Hematopoietic multipotent progenitor cell treated with erythropoietin and hydrocortisone succinate and interleukin-3 and kit ligand, for 15 days (in vitro differentiated cells): ENCODE results near the gene MRTFB.
"Not testable (repeated sequence)": the region's sequence is repeated elsewhere in the genome, so short reads cannot be mapped to it uniquely, and the experiment has no call there.

Experiments
- DNase-seq: peaks from one replicate; pipeline ENCODE4 v3.0.0-alpha.2; 2015; ENCODE audit warnings: low spot score

The MRTFB gene

GRCh38 chr16:14070877-14071575 is at the start of gene MRTFB:
Gene MRTFB, plus strand, starts transcription at chr16:14071319. Its CDS starts 69,288 bp downstream, at chr16:14140607.
- peak; percentile 64 for DNase-seq

DNA sequence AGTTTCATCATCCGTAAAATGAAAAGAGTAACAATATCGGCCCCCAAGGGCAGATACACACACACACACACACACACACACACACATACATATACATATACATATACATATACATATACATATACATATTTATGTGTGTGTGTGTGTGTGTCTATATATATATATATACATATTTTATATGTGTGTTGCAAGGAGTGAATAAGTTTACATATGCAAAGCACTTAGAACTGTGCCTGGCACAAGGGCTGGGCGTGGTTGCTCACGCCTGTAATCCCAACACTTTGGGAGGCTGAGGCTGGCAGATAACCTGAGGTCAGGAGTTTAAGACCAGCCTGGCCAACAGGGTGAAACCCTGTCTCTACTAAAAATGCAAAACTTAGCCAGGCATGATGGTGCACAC is 47.6 kb upstream of the MRTFB start:
- not testable (repeated sequence) for DNase-seq

DNA sequence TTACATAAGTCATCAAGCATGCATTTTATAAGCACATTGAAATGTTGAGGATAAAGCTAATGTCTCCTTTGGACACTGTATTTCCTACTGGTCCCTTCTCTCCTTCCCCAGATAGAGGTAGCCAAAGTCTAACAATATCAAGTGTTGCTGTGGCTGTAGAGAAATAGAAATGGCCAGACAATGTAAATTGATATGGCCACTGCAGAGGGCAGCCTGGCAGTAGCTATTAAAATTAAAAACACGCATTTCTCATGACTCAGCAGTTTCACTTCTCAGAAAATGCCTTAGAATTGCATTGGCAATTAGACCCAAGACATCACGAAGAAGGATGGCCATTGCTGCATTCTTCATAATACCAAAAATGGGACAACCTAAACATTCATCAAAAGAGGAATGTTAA is 46.8 kb upstream of the MRTFB start:
- DNase-seq, result no peak

GRCh38 chr16:14026572-14027285 is 44.4 kb upstream of the MRTFB start:
- DNase-seq, result no peak

- DNase-seq, result no peak
These were observed 42.9 kb upstream of the MRTFB start for GRCh38 chr16:14028202-14028601.

- no peak for DNase-seq
These were observed 41.5 kb upstream of the MRTFB start for GRCh38 chr16:14029658-14030057.

DNA sequence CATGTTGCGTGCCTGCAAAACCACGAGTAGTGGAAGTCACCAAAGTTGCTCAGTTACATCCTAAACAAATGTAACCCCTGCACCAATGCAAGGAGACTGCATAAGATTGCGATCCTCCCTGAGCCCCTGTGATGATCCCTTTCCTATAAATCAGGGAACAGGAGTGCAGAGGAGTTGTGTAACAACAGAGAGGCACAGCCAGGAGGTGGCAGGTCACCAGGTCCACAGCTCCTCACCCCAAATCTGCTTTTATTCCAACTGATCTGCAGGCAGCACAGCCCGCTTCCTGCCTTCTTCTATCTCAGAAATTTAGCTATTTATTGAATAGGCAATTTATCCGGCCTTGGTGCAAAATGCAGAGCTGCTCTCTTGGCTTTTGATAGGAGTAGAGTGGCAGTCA is 36.0 kb upstream of the MRTFB start:
- DNase-seq, result no peak

- DNase-seq, result no peak
These were observed 34.2 kb upstream of the MRTFB start for GRCh38 chr16:14036889-14037288.

DNA sequence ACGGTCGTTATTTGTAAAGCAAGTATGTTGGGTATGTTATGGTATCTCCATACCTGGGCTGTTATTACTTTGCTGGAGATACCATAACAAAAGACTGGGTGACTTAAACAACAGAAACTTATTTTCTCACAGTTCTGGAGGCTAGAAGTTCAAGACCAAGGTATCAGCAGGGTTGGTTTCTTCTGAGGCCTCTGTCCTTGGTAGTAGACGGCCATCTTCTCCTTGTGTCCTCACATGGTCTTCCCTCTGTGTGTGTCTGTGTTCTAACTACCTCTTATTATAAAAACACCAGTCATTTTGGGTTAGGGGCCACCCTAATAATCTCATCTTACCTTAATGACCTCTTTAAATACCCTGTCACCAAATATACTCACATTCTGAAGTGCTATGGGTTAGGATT is 33.2 kb upstream of the MRTFB start:
- DNase-seq, result no peak

DNA sequence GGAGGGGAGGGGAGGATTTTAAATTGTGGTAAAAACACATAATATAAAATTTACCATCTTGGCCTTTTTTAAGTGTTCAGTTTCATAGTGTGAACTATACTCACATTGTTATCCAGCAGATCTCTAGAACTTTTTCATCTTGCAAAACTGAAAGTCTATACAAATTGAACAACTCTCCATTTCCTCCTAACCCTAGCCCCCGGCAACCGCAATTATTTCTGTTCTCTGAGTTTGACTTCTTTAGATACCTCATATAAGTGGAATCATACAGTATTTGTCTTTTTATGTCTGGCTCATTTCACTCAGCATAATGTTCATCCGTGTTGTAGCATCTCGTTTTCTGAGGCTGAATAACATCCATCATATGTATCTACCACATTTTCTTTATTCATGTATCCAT is 30.0 kb upstream of the MRTFB start:
- no peak for DNase-seq

DNA sequence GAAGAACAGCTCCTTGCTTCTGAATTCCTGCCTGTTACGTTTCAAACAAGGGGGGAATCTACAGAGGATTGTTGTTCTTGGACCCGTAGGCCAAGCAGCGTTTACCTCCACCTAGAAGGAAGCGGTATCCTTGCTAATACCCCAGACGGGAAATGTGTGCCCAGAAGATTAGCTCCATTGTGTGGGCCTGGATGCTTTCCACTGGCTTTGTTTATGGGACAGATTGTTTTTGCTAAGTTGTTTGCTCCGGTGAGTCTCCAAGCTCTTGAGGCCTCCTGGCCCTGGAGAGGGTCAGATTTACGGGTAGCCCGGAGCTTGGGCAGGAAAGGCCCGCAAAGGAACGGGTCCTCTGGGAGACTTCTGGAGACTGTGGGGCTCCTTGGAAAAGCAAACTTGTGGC is 28.4 kb upstream of the MRTFB start:
- no peak for DNase-seq

DNA sequence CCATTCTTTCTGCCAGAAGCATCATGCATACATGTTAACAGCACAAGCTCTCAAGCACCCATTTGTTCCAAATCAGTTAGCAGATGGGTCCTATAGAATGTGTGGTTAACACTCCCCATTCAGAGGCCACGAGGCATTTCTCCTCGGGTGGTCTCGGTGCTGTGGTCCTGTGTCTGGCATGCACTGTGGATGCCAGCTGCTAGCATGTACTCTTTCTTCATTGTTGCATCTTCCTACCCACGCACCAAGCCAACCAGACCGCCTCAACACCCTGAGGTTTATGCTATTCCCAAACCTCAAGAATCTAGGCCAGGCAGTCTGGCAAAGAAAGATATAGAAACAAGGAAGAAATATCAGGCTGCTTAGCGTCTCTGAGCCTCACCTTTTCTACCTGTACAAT is 27.8 kb upstream of the MRTFB start:
- DNase-seq, result no peak

DNA sequence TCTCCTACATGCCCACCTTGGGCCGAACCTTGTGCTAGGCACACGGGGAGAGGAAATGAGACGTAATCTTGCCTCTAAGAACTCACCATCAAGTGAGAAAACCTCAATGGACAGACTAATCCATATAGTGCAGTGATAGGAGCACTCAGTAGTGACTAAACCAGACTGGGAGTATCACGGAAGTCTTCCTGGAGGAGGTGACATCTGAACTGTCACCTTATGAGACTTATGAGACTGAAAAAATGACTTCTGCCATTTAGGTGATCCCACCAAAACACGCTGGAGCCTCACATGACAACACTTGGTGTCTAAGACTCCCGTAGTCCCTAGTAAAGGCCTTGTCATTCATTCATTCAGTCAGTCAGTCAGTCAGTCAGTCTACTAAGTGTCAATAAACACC is 27.3 kb upstream of the MRTFB start:
- no peak for DNase-seq

DNA sequence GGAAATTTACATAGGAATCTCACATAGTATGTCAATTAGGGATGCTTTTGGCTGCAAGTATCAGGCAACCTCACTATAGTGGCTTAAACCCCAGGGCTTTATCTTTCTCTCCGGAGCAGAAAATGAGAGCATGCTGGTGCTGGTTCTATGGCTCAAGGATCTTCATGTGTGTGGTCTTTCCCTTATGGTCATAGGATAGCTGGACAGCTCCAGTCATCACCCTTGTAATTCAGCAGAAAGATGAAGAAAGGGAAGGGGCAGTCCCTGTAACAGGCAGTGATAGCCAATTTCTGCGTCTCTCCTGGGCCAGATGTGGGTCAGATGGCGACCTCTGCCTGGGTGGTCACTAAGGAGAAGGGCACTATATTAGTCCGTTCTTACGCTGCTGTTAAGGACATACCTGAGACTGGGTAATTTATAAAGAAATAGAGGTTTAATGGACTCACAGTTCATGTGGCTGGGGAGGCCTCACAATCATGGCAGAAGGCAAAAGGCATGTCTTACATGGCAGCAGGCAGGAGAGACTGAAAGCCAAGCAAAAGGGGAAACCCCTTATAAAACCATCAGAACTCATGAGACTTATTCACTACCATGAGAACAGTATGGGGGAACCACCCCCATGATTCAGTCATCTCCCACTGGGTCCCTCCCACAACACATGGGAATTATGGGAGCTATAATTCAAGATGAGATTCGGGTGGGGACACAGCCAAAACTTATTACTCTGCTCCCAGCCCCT is 23.8 kb upstream of the MRTFB start:
- not testable (repeated sequence) for DNase-seq

- DNase-seq, result no peak
These were observed 20.7 kb upstream of the MRTFB start for GRCh38 chr16:14050291-14051027.

DNA sequence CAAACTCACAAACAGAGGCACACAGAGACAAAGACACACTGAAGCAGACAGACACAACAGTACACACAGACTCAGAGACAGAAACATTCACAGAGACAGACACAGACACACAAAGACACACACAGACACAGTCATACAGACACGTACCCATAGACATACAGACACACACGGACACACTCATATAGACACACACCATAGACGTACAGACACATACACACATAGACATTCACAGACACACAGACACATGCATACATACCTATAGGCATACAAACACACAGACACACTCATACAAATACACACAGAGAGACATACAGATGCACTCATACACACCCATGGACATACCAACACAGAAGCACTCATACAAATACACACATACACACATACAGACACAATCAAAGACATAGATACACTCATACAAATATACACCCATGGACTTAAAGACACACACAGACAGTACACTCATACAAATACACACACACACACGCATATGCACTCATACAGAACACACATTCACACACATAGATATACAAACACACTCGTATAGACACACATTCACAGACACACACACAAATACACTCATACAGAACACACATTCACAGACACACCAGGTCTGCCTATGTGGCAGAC is 19.9 kb upstream of the MRTFB start:
- DNase-seq, result no peak

GRCh38 chr16:14056970-14057369 is 14.1 kb upstream of the MRTFB start:
- DNase-seq, result no peak

DNA sequence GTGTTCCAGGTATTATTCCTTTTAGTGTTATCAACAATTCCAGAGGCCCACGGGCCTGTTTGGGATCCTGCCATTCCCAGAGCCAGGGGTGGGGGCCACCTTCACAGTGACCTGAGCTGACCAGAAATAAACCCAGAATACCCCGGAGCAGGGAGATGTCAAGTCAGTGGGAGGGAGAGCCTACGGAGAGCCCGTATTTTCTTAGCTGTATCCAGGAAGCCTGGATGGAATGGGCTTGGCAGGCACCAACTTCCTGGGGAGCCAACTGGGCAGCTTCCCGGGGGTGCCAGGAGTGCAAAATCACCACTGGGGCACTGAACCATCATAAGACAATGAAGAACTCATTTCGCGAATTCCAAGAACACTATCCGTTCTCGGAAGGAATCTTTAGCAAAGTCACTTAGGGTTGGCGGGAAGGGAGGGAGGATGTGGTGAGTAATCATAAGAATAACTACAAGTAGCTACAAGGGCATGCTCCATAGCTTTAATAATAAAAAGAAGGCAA is 13.2 kb upstream of the MRTFB start:
- no peak for DNase-seq

GRCh38 chr16:14061732-14062259 is 9.3 kb upstream of the MRTFB start:
- no peak for DNase-seq

DNA sequence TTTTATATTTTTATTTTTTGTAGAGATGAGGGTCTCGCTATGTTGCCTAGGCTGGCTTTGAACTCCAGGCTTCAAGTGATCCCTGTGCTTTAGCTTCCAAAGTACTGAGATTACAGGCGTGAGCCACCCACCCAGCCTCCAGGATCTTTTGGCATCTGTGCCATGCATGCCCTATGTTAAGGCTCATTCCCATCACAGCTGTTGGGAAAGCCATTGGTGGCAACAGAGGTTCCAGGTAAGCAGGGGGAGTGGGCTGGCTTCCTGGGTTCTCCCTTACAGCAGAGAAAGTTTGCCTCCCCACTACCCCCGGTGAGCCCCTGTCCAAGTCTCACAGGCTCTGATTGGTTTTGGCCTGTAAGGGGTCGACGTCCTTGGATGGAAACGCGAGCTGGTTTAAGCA is 8.9 kb upstream of the MRTFB start:
- DNase-seq, result no peak
